HCT116 (cell line): Measurements from ENCODE around the gene MSMB. TPM values are rescaled to one million over a fixed set of nuclear protein-coding genes. Genes with fewer than 3 reads are reported as not detected.

Experiments
- ATAC-seq: fragments of 200-7000 bp; cut with Tn5 transposase; 2 replicates; pipeline ENCODE4 v1.9.1; 2020; ENCODE audit warnings: mild to moderate bottlenecking, moderate library complexity
- BruUV-seq: library from RNA; stranded (reverse); fragments of 400-500 nt; replicated peaks from 2 replicates; lab custom pipeline; 2021; lab: Mats Ljungman, UMichigan
- CTCF ChIA-PET: fragments of 300-600 bp; sonication (Branson Sonifier 250); formaldehyde crosslinking; loops from one replicate; lab custom pipeline; 2021; ENCODE audit warnings: antibody characterized with exemption; lab: Charles Lee
- POLR2A ChIA-PET: fragments of 300-600, 350-600 bp; sonication (Branson Sonifier 250); formaldehyde crosslinking; loops from one replicate; lab custom pipeline; 2021; ENCODE audit warnings: antibody characterized with exemption; lab: Charles Lee
- RAD21 ChIA-PET, 2 experiments: fragments of 300-600 bp; sonication (Branson Sonifier 250); formaldehyde crosslinking; loops; one replicate each; lab custom pipeline; 2023; ENCODE audit warnings: low total read pairs in 2 of 2; ENCODE audit not compliant: uncharacterized antibody in 2 of 2, unreplicated experiment in 2 of 2, low non-redundant PET in 1 of 2; lab: Charles Lee
- DNase-seq: peaks from one replicate; pipeline ENCODE4 v3.0.0-alpha.2; 2010; ENCODE audit warnings: low read depth, low spot score
- H2AFZ ChIP-seq: fragments of 200-600 bp; shearing (Covaris generic), sonication (generic); 2 replicates; pipeline ENCODE4 v1.6.1; 2017; ENCODE audit warnings: low read depth, mixed run types, mixed read lengths, antibody characterized with exemption, low read length; ENCODE audit not compliant: poor library complexity, severe bottlenecking
- H3K27ac ChIP-seq: 2 replicates; pipeline ENCODE4 v1.5.1; 2012; ENCODE audit warnings: low read depth, low read length
- H3K27me3 ChIP-seq: fragments of 200-600 bp; sonication (generic); 2 replicates; pipeline ENCODE4 v1.6.1; 2016; ENCODE audit warnings: mixed run types, low read length, mixed read lengths; ENCODE audit not compliant: insufficient read depth
- H3K36me3 ChIP-seq, 2 experiments: fragments of 200-500 bp in 1 of 2; fragments of 200-600 bp in 1 of 2; sonication (Bioruptor generic) in 1 of 2; sonication (generic) in 1 of 2; 2 replicates each; pipeline versions ENCODE4 v1.5.1 to v1.6.1; 2014 to 2016; ENCODE audit warnings: low read length in 2 of 2, inconsistent platforms in 1 of 2, mixed read lengths in 1 of 2, mixed run types in 1 of 2; ENCODE audit not compliant: insufficient read depth in 2 of 2, control insufficient read depth in 1 of 2
- H3K4me1 ChIP-seq, 2 experiments: fragments of 200-600 bp in 1 of 2; sonication (generic) in 1 of 2; 2 replicates each; pipeline versions ENCODE4 v1.5.1 to v1.6.1; 2012 to 2017; ENCODE audit warnings: low read length in 2 of 2, inconsistent platforms in 1 of 2, mild to moderate bottlenecking in 1 of 2, mixed read lengths in 1 of 2, mixed run types in 1 of 2, moderate library complexity in 1 of 2; ENCODE audit not compliant: insufficient read depth in 2 of 2, control insufficient read depth in 1 of 2
- H3K4me2 ChIP-seq: fragments of 200-600 bp; sonication (generic); 2 replicates; pipeline ENCODE4 v1.6.1; 2017; ENCODE audit warnings: mixed run types, low read length, mixed read lengths
- H3K4me3 ChIP-seq, 2 experiments: fragments of 200-600 bp in 1 of 2; sonication (generic) in 1 of 2; replicated peaks in 1 of 2; 2 replicates each; pipeline ENCODE4 v1.5.1; 2011 to 2016; ENCODE audit warnings: low read length in 2 of 2, control low read depth in 1 of 2, low read depth in 1 of 2, mild to moderate bottlenecking in 1 of 2, mixed read lengths in 1 of 2, mixed run types in 1 of 2
- H3K79me2 ChIP-seq: fragments of 200-600 bp; sonication (generic); 2 replicates; pipeline ENCODE4 v1.6.1; 2017; ENCODE audit warnings: mild to moderate bottlenecking, mixed run types, low read length, moderate library complexity, mixed read lengths; ENCODE audit not compliant: insufficient read depth
- H3K9ac ChIP-seq: fragments of 200-600 bp; sonication (generic); 2 replicates; pipeline ENCODE4 v1.6.1; 2016; ENCODE audit warnings: low read length, mixed read lengths
- H3K9me2 ChIP-seq: fragments of 200-600 bp; sonication (generic), shearing (Covaris generic); 2 replicates; pipeline ENCODE4 v1.6.1; 2017; ENCODE audit warnings: mixed run types, mild to moderate bottlenecking, moderate library complexity; ENCODE audit not compliant: insufficient read depth
- H3K9me3 ChIP-seq, 2 experiments: fragments of 200-500 bp in 1 of 2; fragments of 200-600 bp in 1 of 2; sonication (Bioruptor generic) in 1 of 2; sonication (generic) in 1 of 2; 2 replicates each; pipeline ENCODE4 v1.6.1; 2014 to 2017; ENCODE audit warnings: low read length in 2 of 2, mixed read lengths in 2 of 2, inconsistent platforms in 1 of 2, low read depth in 1 of 2, mild to moderate bottlenecking in 1 of 2, mixed run types in 1 of 2, moderate library complexity in 1 of 2; ENCODE audit not compliant: control insufficient read depth in 1 of 2, insufficient read depth in 1 of 2
- H4K20me1 ChIP-seq: fragments of 200-600 bp; sonication (generic), shearing (Covaris generic); 2 replicates; pipeline ENCODE4 v1.6.1; 2017; ENCODE audit warnings: mixed run types, mild to moderate bottlenecking, moderate library complexity; ENCODE audit not compliant: insufficient read depth
- CEBPB ChIP-seq: IDR thresholded peaks from 2 replicates; pipeline ENCODE4 v1.6.1; 2012; ENCODE audit warnings: low read depth
- EZH2phosphoT487 ChIP-seq: fragments of 200-600 bp; IDR thresholded peaks from 2 replicates; pipeline ENCODE4 v1.6.1; 2018; ENCODE audit warnings: antibody characterized with exemption, borderline replicate concordance
- FOSL1 ChIP-seq: IDR thresholded peaks from 2 replicates; pipeline ENCODE4 v1.6.1; 2012; ENCODE audit warnings: low read depth
- JUND ChIP-seq: IDR thresholded peaks from 2 replicates; pipeline ENCODE4 v1.6.1; 2012
- POLR2AphosphoS5 ChIP-seq: IDR thresholded peaks from 2 replicates; pipeline ENCODE4 v1.6.1; 2011; ENCODE audit warnings: mild to moderate bottlenecking, low read depth, low read length, moderate library complexity
- SP1 ChIP-seq: IDR thresholded peaks from 2 replicates; pipeline ENCODE4 v1.6.1; 2012; ENCODE audit warnings: low read depth
- SRF ChIP-seq: IDR thresholded peaks from 2 replicates; pipeline ENCODE4 v1.6.1; 2012; ENCODE audit warnings: low read depth
- intact Hi-C: fragments of 100-400 bp; cut with micrococcal nuclease; formaldehyde crosslinking; loops from 2 replicates; pipeline ENCODE4 v1.10.0; 2022
- total RNA-seq: library from RNA; stranded (reverse); gene quantifications from one replicate; pipeline ENCODE4 v1.2.1, GENCODE V29; 2021; ENCODE audit not compliant: unreplicated experiment
- TF ChIP-seq, protein P1 (sequence below): IDR thresholded peaks from 2 replicates; pipeline ENCODE4 v1.6.1; 2011; ENCODE audit warnings: mild to moderate bottlenecking, low read length, moderate library complexity; ENCODE audit not compliant: insufficient replicate concordance; ENCODE audit errors: extremely low read depth
- TF ChIP-seq, protein P2 (sequence below): IDR thresholded peaks from 2 replicates; pipeline ENCODE4 v1.6.1; 2012

Gene MSMB
- total RNA-seq, 1 experiment from 2014 or later, result not detected

DNA sequence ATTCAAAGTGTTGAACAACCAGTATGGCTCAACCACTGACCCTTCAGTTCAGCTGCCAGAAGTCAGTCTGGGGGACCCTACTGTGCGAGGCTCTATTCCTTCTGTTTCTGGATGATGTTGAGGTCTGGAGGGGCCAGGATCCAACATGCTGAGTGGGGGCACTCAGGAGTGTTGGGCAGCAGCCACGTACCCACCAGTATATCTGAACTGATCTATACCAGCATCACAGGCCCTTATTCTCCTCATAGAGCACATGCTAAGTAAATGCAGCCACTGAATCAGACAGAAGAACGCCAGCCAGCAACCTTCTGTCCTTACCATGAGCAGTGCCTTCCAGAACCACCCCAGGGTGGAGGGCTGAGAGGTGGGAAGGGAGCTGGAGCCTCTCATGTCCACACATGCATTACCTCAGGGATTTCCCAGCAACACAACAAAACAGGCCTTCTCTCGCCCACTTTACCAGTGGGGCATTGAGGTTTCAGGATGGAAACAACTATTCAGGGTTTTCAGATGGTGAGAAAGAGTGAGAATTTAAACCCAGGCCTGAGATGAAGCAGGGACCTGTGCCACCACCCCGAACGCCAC is 6.8 kb upstream of the MSMB start:
- no peak for DNase-seq

DNA sequence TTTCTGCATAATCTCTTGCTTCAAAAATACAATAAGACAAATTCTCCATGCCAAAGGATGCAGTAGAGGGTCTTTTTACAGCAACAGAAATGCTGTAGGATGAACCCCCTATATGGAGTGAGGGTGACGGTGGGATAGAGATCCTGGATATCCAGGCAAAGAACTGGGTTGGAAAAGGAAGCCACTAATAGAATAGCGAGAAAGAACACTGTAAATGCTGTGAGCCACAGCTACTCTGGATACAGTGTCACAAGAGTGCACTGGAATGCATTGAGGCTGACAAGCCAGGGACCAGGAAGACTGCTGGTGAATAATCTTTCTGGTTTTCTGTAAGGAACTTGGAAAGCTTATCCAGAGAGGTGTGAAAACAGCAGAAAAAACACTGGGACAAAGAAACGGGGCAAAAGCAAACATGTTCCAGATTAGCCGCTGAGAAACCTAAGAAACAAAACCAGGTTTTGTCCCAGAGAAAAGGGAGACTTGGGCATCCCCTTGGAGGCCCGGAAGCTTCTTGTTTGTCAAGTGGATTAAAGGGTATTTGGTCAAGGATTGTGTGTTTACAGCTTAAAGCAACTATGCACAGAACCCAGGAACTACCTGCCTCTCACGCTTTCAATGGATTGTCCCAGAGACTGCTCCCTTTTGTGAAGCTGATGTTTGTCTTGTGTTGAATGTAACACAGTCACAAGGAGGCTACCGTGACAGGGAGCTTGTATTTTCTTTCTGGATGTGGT is 6.2 kb upstream of the MSMB start:
- Histone ChIP-seq H3K79me2 (no peaks in the 10 kb centered on the region), H3K36me3 (no peaks in the 10 kb centered on the region), H3K27ac (no peak overlapping the region), H3K27me3 (peaks cover 7% of the 10 kb centered on the region; the same call in 1 of the 2 replicates), H3K9ac (no peak overlapping the region), H3K4me3 (no peak overlapping the region), H3K4me2 (no peak overlapping the region), H2AFZ (no peak overlapping the region), H3K4me1 (0 out of 4 replicates have a peak, but pooled peaks cover 0 to 2% of the 10 kb centered on the region in 2 experiments), H3K9me3 (no peaks in the 10 kb centered on the region), H4K20me1 (no peaks in the 10 kb centered on the region), H3K9me2 (no peaks in the 10 kb centered on the region)
- BruUV-seq, result no TSS peak
- ChIA-PET RAD21 (interaction anchor here in 1 of 2 experiments (0.8 kb wide), 1 partner anchor 890 kb away, joined by 3 read pairs; no protein-coding TSS in a partner anchor), CTCF (no interaction called here), POLR2A (no interaction called here)
- ATAC-seq (no peak), DNase-seq (no peak)
- intact Hi-C loops, result no loop called here
- TF ChIP-seq POLR2AphosphoS5 (no peak), EZH2phosphoT487 (no peak), SRF (no peak), FOSL1 (no peak), CEBPB (no peak)
- TF ChIP-seq, protein P1, sequence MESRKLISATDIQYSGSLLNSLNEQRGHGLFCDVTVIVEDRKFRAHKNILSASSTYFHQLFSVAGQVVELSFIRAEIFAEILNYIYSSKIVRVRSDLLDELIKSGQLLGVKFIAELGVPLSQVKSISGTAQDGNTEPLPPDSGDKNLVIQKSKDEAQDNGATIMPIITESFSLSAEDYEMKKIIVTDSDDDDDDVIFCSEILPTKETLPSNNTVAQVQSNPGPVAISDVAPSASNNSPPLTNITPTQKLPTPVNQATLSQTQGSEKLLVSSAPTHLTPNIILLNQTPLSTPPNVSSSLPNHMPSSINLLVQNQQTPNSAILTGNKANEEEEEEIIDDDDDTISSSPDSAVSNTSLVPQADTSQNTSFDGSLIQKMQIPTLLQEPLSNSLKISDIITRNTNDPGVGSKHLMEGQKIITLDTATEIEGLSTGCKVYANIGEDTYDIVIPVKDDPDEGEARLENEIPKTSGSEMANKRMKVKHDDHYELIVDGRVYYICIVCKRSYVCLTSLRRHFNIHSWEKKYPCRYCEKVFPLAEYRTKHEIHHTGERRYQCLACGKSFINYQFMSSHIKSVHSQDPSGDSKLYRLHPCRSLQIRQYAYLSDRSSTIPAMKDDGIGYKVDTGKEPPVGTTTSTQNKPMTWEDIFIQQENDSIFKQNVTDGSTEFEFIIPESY, result no peak
- TF ChIP-seq, protein P2, sequence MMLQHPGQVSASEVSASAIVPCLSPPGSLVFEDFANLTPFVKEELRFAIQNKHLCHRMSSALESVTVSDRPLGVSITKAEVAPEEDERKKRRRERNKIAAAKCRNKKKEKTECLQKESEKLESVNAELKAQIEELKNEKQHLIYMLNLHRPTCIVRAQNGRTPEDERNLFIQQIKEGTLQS, result no peak

More for the DNA sequence above, 6.8 kb upstream of the MSMB start:
- ChIA-PET POLR2A (no interaction called here), CTCF (no interaction called here), RAD21 (interaction anchor here in 1 of 2 experiments (0.8 kb wide), 1 partner anchor 890 kb away, joined by 3 read pairs; no protein-coding TSS in a partner anchor)
- H3K27ac ChIP-seq, result no peak overlapping the region
- no TSS peak for BruUV-seq
- intact Hi-C loops, result no loop called here
- H3K4me2 ChIP-seq, result no peak overlapping the region
- H2AFZ ChIP-seq, result no peak overlapping the region
- H3K79me2 ChIP-seq, result no peaks in the 10 kb centered on the region
- no peaks in the 10 kb centered on the region for H3K36me3 ChIP-seq
- no peak for ATAC-seq
- H3K9me2 ChIP-seq, result no peaks in the 10 kb centered on the region
- no peak for TF ChIP-seq JUND
- TF ChIP-seq CEBPB, result no peak
- TF ChIP-seq, protein P1, result no peak
- no peak for TF ChIP-seq SP1
- H3K9me3 ChIP-seq, result no peaks in the 10 kb centered on the region
- peaks cover 7% of the 10 kb centered on the region; the same call in 1 of the 2 replicates for H3K27me3 ChIP-seq
- no peak overlapping the region for H3K4me3 ChIP-seq
- 0 out of 4 replicates have a peak, but pooled peaks cover 0 to 2% of the 10 kb centered on the region in 2 experiments for H3K4me1 ChIP-seq
- no peak overlapping the region for H3K9ac ChIP-seq
- no peaks in the 10 kb centered on the region for H4K20me1 ChIP-seq
